T-cell (primary cell): ENCODE measurements around the gene SQSTM1. TPM values are rescaled to one million over a fixed set of nuclear protein-coding genes. Genes with fewer than 3 reads are reported as not detected.
A peak's percentile ranks its signal among the peaks of the same experiment; 100 is the strongest.

Experiments used
- ATAC-seq, 4 experiments: fragments of 200-7000 bp in 3 of 4; fragments of 150-1000 bp in 1 of 4; cut with Tn5 transposase; replicated peaks in 1 of 4; 1 replicate in 3 of 4; 2 replicates in 1 of 4; pipeline ENCODE4 v1.10.0; 2021; ENCODE audit warnings: moderate library complexity in 3 of 4, mild to moderate bottlenecking in 2 of 4, moderate number of reproducible peaks in 1 of 4
- CTCF ChIA-PET, 2 donors: fragments of 300-600 bp; sonication (Branson Sonifier 250); formaldehyde crosslinking; loops; one replicate each; lab custom pipeline; 2022; ENCODE audit warnings: antibody characterized with exemption in 2 of 2; lab: Charles Lee
- POLR2A ChIA-PET, 2 donors: fragments of 300-600 bp; sonication (Branson Sonifier 250); formaldehyde crosslinking; loops; one replicate each; lab custom pipeline; 2022; ENCODE audit warnings: antibody characterized with exemption in 2 of 2; lab: Charles Lee
- DNase-seq, 35 experiments: peaks; one replicate each; pipeline versions ENCODE4 v3.0.0 to v3.0.0-alpha.2; 2013 to 2023
- H3K27ac ChIP-seq: one replicate; pipeline ENCODE4 v1.5.1; 2013; ENCODE audit warnings: low read length
- H3K27me3 ChIP-seq, 2 experiments: replicated peaks in 1 of 2; 1 replicate in 1 of 2; 2 replicates in 1 of 2; pipeline versions ENCODE4 v1.6.1 to v1.7.0; 2013; ENCODE audit warnings: low read length in 1 of 2, mixed read lengths in 1 of 2; ENCODE audit not compliant: control insufficient read depth in 2 of 2, insufficient read depth in 2 of 2; ENCODE audit errors: extremely low read depth in 1 of 2
- H3K36me3 ChIP-seq, 2 donors: 1 replicate in 1 of 2; 2 replicates in 1 of 2; pipeline versions ENCODE4 v1.6.1 to v1.7.0; 2013; ENCODE audit warnings: low read length in 1 of 2; ENCODE audit not compliant: control insufficient read depth in 2 of 2, insufficient read depth in 1 of 2; ENCODE audit errors: extremely low read depth in 1 of 2
- H3K4me1 ChIP-seq, 2 experiments: 1 replicate in 1 of 2; 2 replicates in 1 of 2; pipeline versions ENCODE4 v1.6.1 to v1.7.0; 2013; ENCODE audit warnings: low read length in 2 of 2, mixed read lengths in 1 of 2; ENCODE audit not compliant: insufficient read depth in 2 of 2, control insufficient read depth in 1 of 2; ENCODE audit errors: extremely low read depth in 1 of 2
- H3K4me3 ChIP-seq, 2 donors: 1 replicate in 1 of 2; 2 replicates in 1 of 2; pipeline versions ENCODE4 v1.5.1 to v1.7.0; 2013; ENCODE audit warnings: mild to moderate bottlenecking in 2 of 2, low read length in 1 of 2, moderate library complexity in 1 of 2; ENCODE audit not compliant: control insufficient read depth in 1 of 2; ENCODE audit errors: extremely low read depth in 1 of 2
- H3K9me3 ChIP-seq: 2 replicates; pipeline ENCODE4 v1.7.0; 2013
- H3K27ac Mint-ChIP-seq, 2 donors: one replicate each; pipeline ENCODE4 v1.8.0; 2020 to 2021; ENCODE audit warnings: mild to moderate bottlenecking in 2 of 2, mixed read lengths in 2 of 2
- H3K27me3 Mint-ChIP-seq, 2 donors: one replicate each; pipeline ENCODE4 v1.8.0; 2021 to 2022; ENCODE audit warnings: mixed read lengths in 2 of 2
- H3K36me3 Mint-ChIP-seq: one replicate; pipeline ENCODE4 v1.8.0; 2021; ENCODE audit warnings: mixed read lengths
- H3K4me1 Mint-ChIP-seq, 3 donors: one replicate each; pipeline ENCODE4 v1.8.0; 2020 to 2022; ENCODE audit warnings: mixed read lengths in 3 of 3, mild to moderate bottlenecking in 1 of 3
- H3K4me3 Mint-ChIP-seq, 3 donors: one replicate each; pipeline ENCODE4 v1.8.0; 2020 to 2022; ENCODE audit warnings: mild to moderate bottlenecking in 3 of 3, mixed read lengths in 3 of 3, moderate library complexity in 3 of 3
- H3K9me3 Mint-ChIP-seq, 3 donors: one replicate each; pipeline ENCODE4 v1.8.0; 2020 to 2022; ENCODE audit warnings: mixed read lengths in 3 of 3
- WGBS: methylation state at CpG from one replicate; pipeline ENCODE4 v1.1.5; 2013; ENCODE audit warnings: missing lambda C conversion rate; ENCODE audit not compliant: insufficient coverage; 5-methylcytosine and 5-hydroxymethylcytosine counted together
- total RNA-seq, 35 experiments: library from RNA in 6 of 35; stranded (reverse) in 6 of 35; fragments of 120-200 nt in 1 of 35; gene quantifications; one replicate each; pipeline versions ENCODE4 v1.2.1 to v1.2.4 and lab custom pipeline; 2013 to 2026

The SQSTM1 gene
- total RNA-seq, 5 donors from 2014 or later (not counting 1 experiment from before 2014, with no cell fraction given), result 220 to 327 (median 280) TPM

DNA sequence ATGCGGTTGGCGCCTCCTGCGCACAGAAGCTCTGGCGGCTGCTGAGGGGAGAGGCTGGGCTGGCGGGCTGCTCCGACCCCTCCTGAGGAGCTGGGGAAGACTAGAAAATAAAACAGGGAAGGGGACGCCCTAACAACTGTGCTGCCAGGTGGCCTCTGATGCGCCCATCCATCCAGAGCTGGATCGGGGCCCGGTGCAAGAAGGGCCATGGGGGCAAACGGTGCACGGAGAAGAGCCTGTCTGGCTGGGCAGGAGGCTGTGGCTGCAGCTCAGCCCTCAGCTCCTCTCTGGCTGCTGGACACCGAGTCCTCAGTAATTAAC lies 58.9 kb downstream of the SQSTM1 start:
- peaks cover 42% of the 10 kb centered on the region for H3K36me3 Mint-ChIP-seq
- Histone ChIP-seq H3K27me3 (no peaks in the 10 kb centered on the region), H3K9me3 (peaks cover 2% of the 10 kb centered on the region), H3K4me3 (no peak overlapping the region), H3K4me1 (no peaks in the 10 kb centered on the region), H3K27ac (no peak overlapping the region), H3K36me3 (peaks cover 17 to 47% of the 10 kb centered on the region in 2 donors)
- DNase-seq (no peak), ATAC-seq (no peak)
- 97% methylated on average over 12 of the region's 13 CpGs for WGBS
- H3K9me3 Mint-ChIP-seq, result peaks cover 0 to 13% (median 9%) of the 10 kb centered on the region in 3 donors
- H3K4me3 Mint-ChIP-seq, result no peak overlapping the region
- no peaks in the 10 kb centered on the region for H3K27me3 Mint-ChIP-seq
- ChIA-PET CTCF (no interaction called here), POLR2A (no interaction called here)
- no peak overlapping the region for H3K27ac Mint-ChIP-seq
- H3K4me1 Mint-ChIP-seq, result no peaks in the 10 kb centered on the region

DNA sequence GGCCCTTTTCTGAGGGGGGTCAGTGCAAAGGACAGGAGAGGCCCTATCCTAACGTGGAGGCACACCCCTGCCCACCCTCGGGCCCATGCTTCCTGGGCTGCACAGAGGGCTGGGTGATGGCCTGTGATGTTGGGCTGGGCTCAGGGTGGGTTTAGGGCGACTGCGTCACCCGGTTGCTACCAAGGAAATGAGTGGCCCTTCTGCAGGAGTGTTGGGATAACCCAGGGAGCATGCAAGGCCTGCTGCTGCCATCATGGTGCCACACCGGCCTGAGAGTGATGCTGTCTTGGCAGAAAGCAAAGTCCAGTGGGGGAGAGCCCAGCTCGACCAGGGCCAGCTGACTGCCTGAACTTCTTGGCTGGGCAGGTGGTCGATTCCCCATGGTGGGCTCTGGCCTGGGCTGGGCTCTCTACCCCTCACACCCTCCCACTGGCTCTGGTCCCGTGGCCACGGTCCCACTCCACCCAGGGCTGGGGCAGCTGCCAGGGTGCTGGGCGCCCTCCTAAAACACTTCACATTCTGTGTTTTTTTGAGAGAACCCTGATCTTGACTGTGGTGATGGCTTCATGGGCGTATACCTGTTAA lies 59.5 kb downstream of the SQSTM1 start:
- ATAC-seq, result no peak
- H3K4me1 ChIP-seq, result no peaks in the 10 kb centered on the region
- H3K4me3 Mint-ChIP-seq, result no peak overlapping the region
- H3K4me3 ChIP-seq, result no peak overlapping the region
- DNase-seq, result no peak
- peaks cover 0 to 17% (median 9%) of the 10 kb centered on the region in 3 donors for H3K9me3 Mint-ChIP-seq
- H3K27ac Mint-ChIP-seq, result no peak overlapping the region
- POLR2A ChIA-PET, result no interaction called here
- H3K4me1 Mint-ChIP-seq, result no peaks in the 10 kb centered on the region
- no peak overlapping the region for H3K27ac ChIP-seq
- CTCF ChIA-PET, result no interaction called here
- whole genome bisulfite sequencing, result 97% methylated on average over 7 of the region's 12 CpGs
- H3K36me3 Mint-ChIP-seq, result peaks cover 42% of the 10 kb centered on the region
- no peaks in the 10 kb centered on the region for H3K27me3 Mint-ChIP-seq
- H3K27me3 ChIP-seq, result no peaks in the 10 kb centered on the region
- peaks cover 2% of the 10 kb centered on the region for H3K9me3 ChIP-seq
- peaks cover 16 to 47% of the 10 kb centered on the region in 2 donors for H3K36me3 ChIP-seq

DNA sequence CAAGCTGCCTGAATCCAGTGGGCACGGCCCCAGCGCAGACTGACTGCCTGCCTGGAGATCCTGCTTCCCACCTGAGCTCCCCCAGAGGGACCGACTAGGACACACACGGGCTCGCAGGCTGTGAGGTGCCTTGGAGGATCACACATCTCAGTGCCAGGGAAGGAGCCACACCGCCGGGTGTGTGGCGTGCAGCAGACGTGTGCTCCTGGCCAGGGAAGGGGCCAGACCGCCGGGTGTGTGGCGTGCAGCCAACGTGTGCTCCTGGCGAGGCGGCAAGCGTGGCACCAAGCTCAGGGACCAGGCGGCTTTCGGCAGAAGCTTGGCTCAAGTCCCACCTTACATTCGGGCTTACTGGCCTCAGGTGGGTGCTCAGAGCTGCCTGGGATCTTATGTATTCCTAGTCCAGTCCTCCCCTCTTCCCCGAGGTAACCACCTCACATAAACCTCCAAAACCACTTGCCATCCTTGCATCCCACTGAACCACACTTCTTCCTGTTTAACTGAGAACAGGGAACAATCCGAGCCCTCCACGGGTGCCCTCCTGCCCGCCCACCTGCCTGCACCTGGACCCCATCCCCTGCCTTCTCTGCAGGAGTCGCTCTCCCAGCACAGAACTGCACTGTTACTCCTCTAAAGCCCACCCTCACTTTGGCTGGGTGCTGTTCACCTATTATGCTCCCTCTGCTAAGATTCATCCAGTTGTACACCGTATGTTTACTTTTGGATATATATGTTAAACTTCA lies 60.3 kb downstream of the SQSTM1 start:
- Mint-ChIP-seq H3K27me3 (no peaks in the 10 kb centered on the region), H3K27ac (peak overlapping the region in 1 of 2 donors; percentile 28), H3K36me3 (peaks cover 45% of the 10 kb centered on the region), H3K4me1 (no peaks in the 10 kb centered on the region), H3K4me3 (no peak overlapping the region), H3K9me3 (peaks cover 0 to 17% (median 9%) of the 10 kb centered on the region in 3 donors)
- Histone ChIP-seq H3K4me1 (no peaks in the 10 kb centered on the region), H3K36me3 (peaks cover 16 to 45% of the 10 kb centered on the region in 2 donors), H3K27ac (no peak overlapping the region), H3K4me3 (no peak overlapping the region), H3K9me3 (peaks cover 2% of the 10 kb centered on the region), H3K27me3 (no peaks in the 10 kb centered on the region)
- ATAC-seq, result no peak
- POLR2A ChIA-PET, result interaction anchor here in 1 of 2 donors (0.6 kb wide), 1 partner anchor 21 kb away, joined by 3 read pairs; no protein-coding TSS in a partner anchor
- 92% methylated on average over 24 of the region's 25 CpGs for WGBS
- DNase-seq, result no peak
- CTCF ChIA-PET, result no interaction called here

DNA sequence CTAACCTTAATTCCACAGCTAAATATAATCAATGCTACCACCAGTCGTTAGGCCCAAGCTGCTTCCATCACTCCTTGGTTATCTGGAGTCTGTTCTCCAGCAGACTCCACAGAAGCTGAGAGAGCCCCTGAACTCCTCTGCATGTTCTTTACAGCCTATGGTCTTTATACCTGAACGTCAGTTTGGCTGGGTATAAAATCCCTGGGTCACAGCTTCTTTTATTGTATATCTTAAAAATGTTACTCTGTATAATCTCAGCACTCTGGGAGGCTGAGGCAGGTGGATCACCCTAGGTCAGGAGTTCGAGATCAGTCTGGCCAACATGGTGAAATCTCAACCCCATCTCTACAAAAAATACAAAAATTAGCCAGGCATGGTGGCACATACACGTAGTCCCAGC lies 61.6 kb downstream of the SQSTM1 start:
- POLR2A ChIA-PET, result no interaction called here
- ATAC-seq, result no peak
- CTCF ChIA-PET, result no interaction called here
- H3K9me3 Mint-ChIP-seq, result peaks cover 0 to 17% (median 9%) of the 10 kb centered on the region in 3 donors
- Histone ChIP-seq H3K9me3 (peaks cover 2% of the 10 kb centered on the region), H3K36me3 (peaks cover 13 to 47% of the 10 kb centered on the region in 2 donors), H3K4me1 (no peaks in the 10 kb centered on the region), H3K4me3 (no peak overlapping the region), H3K27ac (no peak overlapping the region), H3K27me3 (no peaks in the 10 kb centered on the region)
- no peak overlapping the region for H3K27ac Mint-ChIP-seq
- no peak overlapping the region for H3K4me3 Mint-ChIP-seq
- peaks cover 55% of the 10 kb centered on the region for H3K36me3 Mint-ChIP-seq
- no peaks in the 10 kb centered on the region for H3K4me1 Mint-ChIP-seq
- no peak for DNase-seq
- WGBS, result 100% methylated on average over 1 of the region's 4 CpGs
- no peaks in the 10 kb centered on the region for H3K27me3 Mint-ChIP-seq

DNA sequence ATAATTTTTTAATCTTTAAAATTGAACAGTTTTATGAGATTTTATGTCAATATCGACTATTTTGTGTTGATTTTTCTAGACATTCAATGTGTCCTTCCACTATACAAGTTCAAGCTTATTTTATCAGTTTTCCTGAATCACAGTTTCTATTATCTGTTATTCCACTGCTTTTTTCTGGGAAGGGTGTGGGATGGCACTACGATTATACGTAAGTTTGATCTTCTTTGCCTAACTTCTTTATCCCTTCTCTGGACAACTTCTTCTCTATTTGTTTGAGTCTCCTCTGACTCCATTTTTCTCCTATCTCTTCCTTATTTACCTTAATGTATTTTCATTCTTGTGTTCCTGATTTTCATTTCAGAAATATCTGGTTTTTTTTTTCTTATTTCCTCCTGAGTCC lies 62.5 kb downstream of the SQSTM1 start:
- DNase-seq (no peak), ATAC-seq (no peak)
- Mint-ChIP-seq H3K4me3 (no peak overlapping the region), H3K36me3 (peaks cover 55% of the 10 kb centered on the region), H3K9me3 (peaks cover 0 to 17% (median 9%) of the 10 kb centered on the region in 3 donors), H3K27me3 (no peaks in the 10 kb centered on the region), H3K27ac (no peak overlapping the region), H3K4me1 (no peaks in the 10 kb centered on the region)
- CTCF ChIA-PET, result no interaction called here
- WGBS, result no CpG with 5 or more reads among the region's 3 CpGs
- Histone ChIP-seq H3K36me3 (peaks cover 15 to 50% of the 10 kb centered on the region in 2 donors), H3K27me3 (no peaks in the 10 kb centered on the region), H3K27ac (no peak overlapping the region), H3K9me3 (peaks cover 2% of the 10 kb centered on the region), H3K4me1 (no peaks in the 10 kb centered on the region), H3K4me3 (no peak overlapping the region)
- POLR2A ChIA-PET, result interaction anchor here in 1 of 2 donors (0.7 kb wide), 1 partner anchor 14 kb away, joined by 4 read pairs; no protein-coding TSS in a partner anchor

DNA sequence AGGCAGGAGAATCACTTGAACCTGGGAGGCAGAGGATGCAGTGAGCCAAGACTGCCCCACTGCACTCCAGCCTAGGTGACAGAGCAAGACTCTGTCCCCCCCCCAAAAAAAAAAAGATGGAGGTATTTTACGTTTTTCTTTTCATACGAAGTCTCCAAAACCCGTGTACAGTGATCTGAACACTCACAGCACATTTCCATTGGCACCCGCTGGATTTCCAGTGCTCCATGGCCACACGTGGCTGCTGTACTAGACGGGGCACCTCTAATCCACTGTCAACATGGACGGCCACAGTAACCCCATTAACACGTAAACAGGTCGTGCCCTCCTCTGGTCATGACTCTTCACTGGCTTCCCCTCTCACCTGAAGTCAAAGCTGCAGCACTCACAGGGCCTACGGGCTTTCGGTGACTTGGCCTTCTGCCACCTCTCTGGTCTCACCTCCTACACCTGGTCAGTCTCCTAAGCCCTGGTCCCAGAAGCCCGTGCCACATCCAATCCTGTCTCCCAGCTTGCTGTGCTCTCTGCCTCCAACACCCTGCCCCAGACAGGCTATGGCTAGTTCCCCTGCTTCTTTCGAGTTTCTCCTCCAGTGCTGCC lies 64.9 kb downstream of the SQSTM1 start:
- Histone ChIP-seq H3K4me1 (no peaks in the 10 kb centered on the region), H3K27ac (no peak overlapping the region), H3K9me3 (peaks cover 2% of the 10 kb centered on the region), H3K27me3 (no peaks in the 10 kb centered on the region), H3K36me3 (peaks cover 19 to 53% of the 10 kb centered on the region in 2 donors), H3K4me3 (no peak overlapping the region)
- WGBS, result 98% methylated on average over 10 of the region's 13 CpGs
- DNase-seq (no peak), ATAC-seq (no peak)
- no peaks in the 10 kb centered on the region for H3K27me3 Mint-ChIP-seq
- H3K9me3 Mint-ChIP-seq, result peaks cover 0 to 17% (median 9%) of the 10 kb centered on the region in 3 donors
- H3K4me1 Mint-ChIP-seq, result no peaks in the 10 kb centered on the region
- no peak overlapping the region for H3K27ac Mint-ChIP-seq
- no peak overlapping the region for H3K4me3 Mint-ChIP-seq
- peaks cover 69% of the 10 kb centered on the region for H3K36me3 Mint-ChIP-seq
- POLR2A ChIA-PET, result interaction anchor here in 1 of 2 donors (0.7 kb wide), 1 partner anchor 167 kb away, joined by 3 read pairs; no protein-coding TSS in a partner anchor
- CTCF ChIA-PET, result no interaction called here
